ENCODE data around the gene GABRE.

GABRE gene

DNA sequence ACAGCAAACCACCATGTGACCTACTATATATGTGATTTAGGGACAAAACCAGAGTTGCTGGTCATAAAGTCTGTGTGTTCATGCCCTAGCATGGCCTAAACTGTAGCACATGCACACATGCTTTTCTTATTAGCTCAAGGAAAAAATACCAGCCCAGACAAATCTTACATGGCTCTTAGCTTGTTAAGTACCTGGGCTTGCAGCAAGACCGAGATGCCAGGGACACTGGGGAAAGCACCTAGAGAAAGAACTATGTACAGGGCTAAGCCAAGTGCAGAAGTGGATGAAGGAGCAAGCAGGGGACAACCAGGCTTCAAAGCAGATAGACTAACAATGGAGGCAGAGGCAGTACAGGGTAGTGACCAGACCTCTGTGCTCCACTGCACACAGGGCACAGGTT is 3.4 kb upstream of the GABRE start:
- TF ChIP-seq, protein P1, sequence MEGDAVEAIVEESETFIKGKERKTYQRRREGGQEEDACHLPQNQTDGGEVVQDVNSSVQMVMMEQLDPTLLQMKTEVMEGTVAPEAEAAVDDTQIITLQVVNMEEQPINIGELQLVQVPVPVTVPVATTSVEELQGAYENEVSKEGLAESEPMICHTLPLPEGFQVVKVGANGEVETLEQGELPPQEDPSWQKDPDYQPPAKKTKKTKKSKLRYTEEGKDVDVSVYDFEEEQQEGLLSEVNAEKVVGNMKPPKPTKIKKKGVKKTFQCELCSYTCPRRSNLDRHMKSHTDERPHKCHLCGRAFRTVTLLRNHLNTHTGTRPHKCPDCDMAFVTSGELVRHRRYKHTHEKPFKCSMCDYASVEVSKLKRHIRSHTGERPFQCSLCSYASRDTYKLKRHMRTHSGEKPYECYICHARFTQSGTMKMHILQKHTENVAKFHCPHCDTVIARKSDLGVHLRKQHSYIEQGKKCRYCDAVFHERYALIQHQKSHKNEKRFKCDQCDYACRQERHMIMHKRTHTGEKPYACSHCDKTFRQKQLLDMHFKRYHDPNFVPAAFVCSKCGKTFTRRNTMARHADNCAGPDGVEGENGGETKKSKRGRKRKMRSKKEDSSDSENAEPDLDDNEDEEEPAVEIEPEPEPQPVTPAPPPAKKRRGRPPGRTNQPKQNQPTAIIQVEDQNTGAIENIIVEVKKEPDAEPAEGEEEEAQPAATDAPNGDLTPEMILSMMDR (conservative IDR thresholded peaks at IDR 0.05): no peak
- H3K27ac ChIP-seq: no peak overlapping the region

DNA sequence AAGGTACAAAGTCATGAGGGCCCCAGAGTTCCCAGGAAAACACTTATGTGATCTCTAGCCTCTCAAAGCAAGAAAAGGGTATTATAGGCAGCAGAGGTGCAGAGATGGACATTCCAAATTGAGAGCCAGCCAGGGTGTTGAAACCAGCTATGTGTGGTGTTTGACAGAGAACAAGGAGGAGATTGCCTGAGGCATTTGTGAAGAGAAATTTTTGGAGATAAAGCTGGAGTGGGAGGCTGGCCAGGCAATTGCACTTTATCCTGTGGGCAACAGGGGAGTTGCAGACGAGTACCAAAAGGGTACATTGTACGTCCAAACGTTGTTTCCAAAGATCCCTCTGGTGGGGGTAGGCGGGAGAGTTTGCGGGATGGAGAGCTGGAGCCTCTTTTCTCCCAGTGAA is 2.5 kb upstream of the GABRE start:
- TF ChIP-seq, protein P1 (conservative IDR thresholded peaks at IDR 0.05): no peak
- H3K27ac ChIP-seq: no peak overlapping the region

GRCh38 chrX:151975736-151976275 is 1.3 kb upstream of the GABRE start:
- H3K27ac ChIP-seq: no peak overlapping the region

DNA sequence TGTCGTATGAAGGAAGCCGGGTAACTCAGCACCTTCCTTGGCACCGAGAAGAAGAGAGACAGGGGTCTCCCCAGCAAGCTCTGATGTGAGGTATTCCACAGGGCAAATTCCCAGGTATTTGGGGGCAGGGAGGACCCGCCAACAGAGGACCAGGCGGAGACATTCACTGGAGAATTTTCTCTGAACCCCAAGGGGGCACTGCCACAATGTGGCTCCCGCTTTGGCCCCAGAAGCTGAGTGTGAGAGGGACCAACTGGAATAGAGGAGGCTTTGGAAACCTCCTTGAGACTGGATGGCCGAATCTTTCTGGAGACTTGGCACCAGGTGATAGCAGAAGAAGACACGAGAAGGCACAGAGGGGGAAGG is 735 bp upstream of the GABRE start:
- H3K27ac ChIP-seq: no peak overlapping the region
- TF ChIP-seq, protein P1 (conservative IDR thresholded peaks at IDR 0.05): no peak

More at GRCh38 chrX:151975736-151976275, 1.3 kb upstream of the GABRE start:
- TF ChIP-seq, protein P1 (conservative IDR thresholded peaks at IDR 0.05): no peak

DNA sequence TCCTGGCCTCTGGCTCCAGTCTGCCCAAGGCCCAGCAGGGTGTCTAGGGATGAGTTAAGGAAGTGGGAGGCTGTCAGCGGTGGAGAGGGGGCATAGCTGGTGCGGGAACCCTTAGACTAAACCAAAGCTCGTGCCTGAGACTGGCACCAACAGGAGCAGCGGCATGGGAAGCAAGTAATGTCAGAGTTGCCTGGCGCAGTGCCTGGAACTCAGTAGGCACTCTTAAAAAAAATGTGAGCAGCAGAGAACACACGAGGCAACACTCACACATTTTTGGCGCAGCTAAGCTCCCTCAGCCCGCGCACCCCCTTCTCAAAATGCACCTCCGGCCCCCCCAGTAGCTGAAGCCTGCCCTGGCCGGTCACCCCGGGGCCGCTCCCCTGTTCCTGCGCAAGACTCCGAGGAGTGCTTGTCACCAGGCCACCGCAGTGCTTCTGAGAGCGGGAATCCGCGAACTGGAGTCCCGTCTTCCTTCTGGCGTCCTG is 583 bp downstream of the GABRE start:
- H3K27ac ChIP-seq: no peak overlapping the region
- TF ChIP-seq, protein P1 (conservative IDR thresholded peaks at IDR 0.05): no peak

GRCh38 chrX:151973060-151973661 is 1.3 kb downstream of the GABRE start:
- no peak overlapping the region for H3K27ac ChIP-seq

GRCh38 chrX:151970661-151971060 is 3.8 kb downstream of the GABRE start:
- TF ChIP-seq, protein P1 (conservative IDR thresholded peaks at IDR 0.05): no peak
- no peak overlapping the region for H3K27ac ChIP-seq

More at GRCh38 chrX:151973060-151973661, 1.3 kb downstream of the GABRE start:
- TF ChIP-seq, protein P1 (conservative IDR thresholded peaks at IDR 0.05): no peak
